A673 (cell line): ENCODE data around the gene PRELP.

ENCODE experiments used
- CTCF ChIP-seq: fragments of 300-800, 200-600 bp; sonication (generic); conservative IDR thresholded peaks from 2 replicates; pipeline ENCODE4 v1.5.1; 2017; ENCODE audit warnings: low read depth, mild to moderate bottlenecking, antibody characterized with exemption, low read length, moderate library complexity, mixed read lengths
- EZH2 ChIP-seq: fragments of 200-600 bp; sonication (generic); IDR thresholded peaks from 2 replicates; pipeline ENCODE4 v1.6.1; 2017; ENCODE audit warnings: borderline replicate concordance, low read depth, mild to moderate bottlenecking, mixed read lengths, antibody characterized with exemption, low read length; ENCODE audit not compliant: poor library complexity, severe bottlenecking

GRCh38 chr1:203512517-203512847 lies 36.9 kb downstream of the PRELP start:
- no peak for TF ChIP-seq CTCF
- TF ChIP-seq EZH2: no peak
